Esophagus muscularis mucosa (tissue), 2 donors: ENCODE results near the gene TRMT61A.

ENCODE experiments used
- POLR2A ChIP-seq: fragments of 450-650 bp; IDR thresholded peaks from one replicate; pipeline ENCODE4 v1.6.1; 2017; ENCODE audit warnings: antibody characterized with exemption, moderate library complexity, mild to moderate bottlenecking, low read depth
- POLR2AphosphoS5 ChIP-seq, 2 donors: sonication (generic); formaldehyde crosslinking; IDR thresholded peaks; one replicate each; pipeline ENCODE4 v1.6.1; 2017; ENCODE audit warnings: antibody characterized with exemption in 2 of 2

DNA sequence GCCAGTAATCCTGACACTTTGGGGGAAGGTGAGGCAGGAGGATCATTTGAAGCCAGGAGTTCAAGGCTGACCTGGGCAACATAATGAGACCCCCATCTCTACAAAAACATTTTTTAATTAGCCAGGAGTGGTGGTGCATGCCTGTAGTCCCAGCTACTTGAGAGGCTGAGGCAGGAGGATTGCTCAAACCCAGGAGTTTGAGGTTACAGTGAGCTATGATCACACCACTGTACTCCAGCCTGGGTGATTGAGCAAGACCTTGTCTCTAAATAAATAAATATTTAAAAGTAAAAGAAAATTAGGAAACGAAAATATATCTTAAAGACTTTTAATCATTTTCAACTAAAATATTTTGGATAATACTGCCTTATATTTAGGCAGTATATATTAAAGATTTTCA, 32.2 kb upstream of the TRMT61A start:
- no peak for TF ChIP-seq POLR2A
- no peak for TF ChIP-seq POLR2AphosphoS5 (IDR thresholded peaks at IDR 0.05)
